Measurements from ENCODE around the gene GPR50. TPM values are rescaled to one million over a fixed set of nuclear protein-coding genes. Genes with fewer than 3 reads are reported as not detected.

GPR50 gene
- total RNA-seq: not detected in 2 replicates
- not detected for total RNA-seq (2013)
- not detected in 2 replicates for polyA plus RNA-seq
- polyA minus RNA-seq: not detected in 2 replicates

- DNase-seq (no peak), ATAC-seq (ENCODE audit: low read depth) (no peak)
- ChIA-PET CTCF (no interaction called here), POLR2A (no interaction called here)
- Histone ChIP-seq H3K4me2 (replicated peaks; ENCODE audit: low read depth, low read length, poor library complexity, severe bottlenecking) (no peak within 1 kb of the TSS), H3K27ac (ENCODE audit: low read length in 2 of 2) (no peak within 1 kb of the TSS), H3K27me3 (replicated peaks in 1 of 4; ENCODE audit: control extremely low read depth in 1 of 4, control insufficient read depth in 3 of 4, insufficient read depth in 4 of 4, low read length in 3 of 4) (peaks cover 0 to 23% (median 0%) of the 10 kb centered on the region in 4 experiments), H3K4me3 (ENCODE audit: control extremely low read depth in 1 of 5, extremely low read depth in 1 of 5, insufficient read depth in 1 of 5, low read depth in 2 of 5, low read length in 4 of 5) (no peak within 1 kb of the TSS), H4K20me1 (ENCODE audit: control insufficient read depth, insufficient read depth, low read length, poor library complexity, severe bottlenecking) (no peaks in the 10 kb centered on the region), H3K79me2 (ENCODE audit: control insufficient read depth, insufficient read depth, low read length) (no peaks in the 10 kb centered on the region), H3K9me3 (ENCODE audit: control extremely low read depth in 1 of 3, control insufficient read depth in 2 of 3, insufficient read depth in 1 of 3, low read length in 2 of 3) (peaks cover 0 to 22% (median 0%) of the 10 kb centered on the region in 3 donors), H3K4me1 (ENCODE audit: control insufficient read depth in 2 of 2, insufficient read depth in 2 of 2, low read length in 2 of 2) (no peaks in the 10 kb centered on the region), H3K36me3 (replicated peaks in 1 of 2; ENCODE audit: control extremely low read depth in 1 of 2, control insufficient read depth in 1 of 2, extremely low read depth in 1 of 2, insufficient read depth in 2 of 2, low read length in 1 of 2) (no peaks in the 10 kb centered on the region), H3K9ac (ENCODE audit: low read length) (no peak within 1 kb of the TSS), H2AFZ (ENCODE audit: insufficient read depth, low read depth, low read length, poor library complexity, severe bottlenecking) (no peak within 1 kb of the TSS)
- no peaks in the 10 kb centered on the region for H3K9me3 Mint-ChIP-seq (ENCODE audit: insufficient read depth)
- peaks cover 7% of the 10 kb centered on the region for H3K4me1 Mint-ChIP-seq
- no peak within 1 kb of the TSS for H3K4me3 Mint-ChIP-seq
- peaks cover 41% of the 10 kb centered on the region for H3K27me3 Mint-ChIP-seq
- H3K27ac Mint-ChIP-seq: no peak within 1 kb of the TSS
- TF ChIP-seq, protein P1, sequence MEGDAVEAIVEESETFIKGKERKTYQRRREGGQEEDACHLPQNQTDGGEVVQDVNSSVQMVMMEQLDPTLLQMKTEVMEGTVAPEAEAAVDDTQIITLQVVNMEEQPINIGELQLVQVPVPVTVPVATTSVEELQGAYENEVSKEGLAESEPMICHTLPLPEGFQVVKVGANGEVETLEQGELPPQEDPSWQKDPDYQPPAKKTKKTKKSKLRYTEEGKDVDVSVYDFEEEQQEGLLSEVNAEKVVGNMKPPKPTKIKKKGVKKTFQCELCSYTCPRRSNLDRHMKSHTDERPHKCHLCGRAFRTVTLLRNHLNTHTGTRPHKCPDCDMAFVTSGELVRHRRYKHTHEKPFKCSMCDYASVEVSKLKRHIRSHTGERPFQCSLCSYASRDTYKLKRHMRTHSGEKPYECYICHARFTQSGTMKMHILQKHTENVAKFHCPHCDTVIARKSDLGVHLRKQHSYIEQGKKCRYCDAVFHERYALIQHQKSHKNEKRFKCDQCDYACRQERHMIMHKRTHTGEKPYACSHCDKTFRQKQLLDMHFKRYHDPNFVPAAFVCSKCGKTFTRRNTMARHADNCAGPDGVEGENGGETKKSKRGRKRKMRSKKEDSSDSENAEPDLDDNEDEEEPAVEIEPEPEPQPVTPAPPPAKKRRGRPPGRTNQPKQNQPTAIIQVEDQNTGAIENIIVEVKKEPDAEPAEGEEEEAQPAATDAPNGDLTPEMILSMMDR (IDR thresholded peaks at IDR 0.05): no peak
- TF ChIP-seq EZH2 (IDR thresholded peaks at IDR 0.05; ENCODE audit: borderline replicate concordance, insufficient read depth, low read depth, low read length, poor library complexity, severe bottlenecking): no peak
- intact Hi-C loops (cut with micrococcal nuclease): no loop called here
- WGBS (ENCODE audit: insufficient coverage): 68% methylated on average over 6 of the region's 11 CpGs
Measured at GRCh38 chrX:151176231-151176750, at the start of gene GPR50. Gene GPR50, plus strand, starts transcription at chrX:151176584. Its CDS starts 138 bp downstream, at chrX:151176722.

- Histone ChIP-seq H3K9ac (ENCODE audit: low read length) (no peak overlapping the region), H4K20me1 (ENCODE audit: control insufficient read depth, insufficient read depth, low read length, poor library complexity, severe bottlenecking) (no peaks in the 10 kb centered on the region), H3K4me1 (ENCODE audit: control insufficient read depth in 2 of 2, insufficient read depth in 2 of 2, low read length in 2 of 2) (no peaks in the 10 kb centered on the region), H3K27ac (ENCODE audit: low read length in 2 of 2) (no peak overlapping the region), H3K27me3 (replicated peaks in 1 of 4; ENCODE audit: control extremely low read depth in 1 of 4, control insufficient read depth in 3 of 4, insufficient read depth in 4 of 4, low read length in 3 of 4) (no peaks in the 10 kb centered on the region), H3K4me3 (ENCODE audit: control extremely low read depth in 1 of 5, extremely low read depth in 1 of 5, insufficient read depth in 1 of 5, low read depth in 2 of 5, low read length in 4 of 5) (no peak overlapping the region), H3K36me3 (replicated peaks in 1 of 2; ENCODE audit: control extremely low read depth in 1 of 2, control insufficient read depth in 1 of 2, extremely low read depth in 1 of 2, insufficient read depth in 2 of 2, low read length in 1 of 2) (no peaks in the 10 kb centered on the region), H3K4me2 (replicated peaks; ENCODE audit: low read depth, low read length, poor library complexity, severe bottlenecking) (no peak overlapping the region), H3K9me3 (ENCODE audit: control extremely low read depth in 1 of 3, control insufficient read depth in 2 of 3, insufficient read depth in 1 of 3, low read length in 2 of 3) (no peaks in the 10 kb centered on the region), H2AFZ (ENCODE audit: insufficient read depth, low read depth, low read length, poor library complexity, severe bottlenecking) (no peak overlapping the region), H3K79me2 (ENCODE audit: control insufficient read depth, insufficient read depth, low read length) (no peaks in the 10 kb centered on the region)
- Mint-ChIP-seq H3K9me3 (ENCODE audit: insufficient read depth) (no peaks in the 10 kb centered on the region), H3K27me3 (no peaks in the 10 kb centered on the region), H3K4me3 (no peak overlapping the region), H3K4me1 (no peaks in the 10 kb centered on the region), H3K27ac (no peak overlapping the region)
- no peak for ATAC-seq (ENCODE audit: low read depth)
- intact Hi-C loops (cut with micrococcal nuclease): no loop called here
- ChIA-PET POLR2A (no interaction called here), CTCF (no interaction called here)
- DNase-seq: no peak
- TF ChIP-seq EZH2 (IDR thresholded peaks at IDR 0.05; ENCODE audit: borderline replicate concordance, insufficient read depth, low read depth, low read length, poor library complexity, severe bottlenecking): no peak
- TF ChIP-seq, protein P1 (IDR thresholded peaks at IDR 0.05): no peak
- no CpG with 5 or more reads among the region's 2 CpGs for WGBS (ENCODE audit: insufficient coverage)
Measured at GRCh38 chrX:151132531-151132930, 43.9 kb upstream of the GPR50 start.

Data from B cell (primary cell).